Measurements from ENCODE around the gene SHE.

DNA sequence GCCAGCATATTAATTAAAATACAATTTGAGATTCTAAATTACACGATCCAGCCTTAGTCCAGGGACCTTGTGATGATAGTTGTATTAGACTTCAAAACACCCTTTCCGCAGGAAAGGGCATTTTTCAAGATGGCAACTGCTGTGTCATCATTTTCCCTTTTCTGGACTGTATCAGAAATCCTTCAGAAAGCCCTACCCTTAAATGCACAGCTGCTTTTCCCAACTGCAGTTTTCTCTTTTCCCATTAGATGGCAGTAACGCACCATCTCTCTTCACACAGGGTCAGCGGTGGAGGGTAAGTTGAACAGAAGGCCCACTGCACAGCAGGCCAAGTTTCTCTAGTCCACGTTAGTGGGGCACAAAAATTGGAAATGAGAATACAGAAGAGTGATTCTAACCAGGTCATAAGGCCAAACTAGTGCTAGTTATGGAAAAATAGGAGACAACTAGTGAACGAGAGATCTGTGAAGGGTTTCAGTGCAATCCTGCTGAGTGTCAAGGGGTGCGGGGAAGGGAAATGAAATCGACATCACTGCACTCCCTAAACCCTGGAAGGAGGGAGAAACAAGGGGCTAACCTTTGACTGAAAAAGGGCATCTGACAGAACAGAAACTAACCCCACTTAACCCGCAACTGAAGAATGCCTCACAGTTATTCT is 22.3 kb downstream of the SHE start:
- TF ChIP-seq, protein P1, sequence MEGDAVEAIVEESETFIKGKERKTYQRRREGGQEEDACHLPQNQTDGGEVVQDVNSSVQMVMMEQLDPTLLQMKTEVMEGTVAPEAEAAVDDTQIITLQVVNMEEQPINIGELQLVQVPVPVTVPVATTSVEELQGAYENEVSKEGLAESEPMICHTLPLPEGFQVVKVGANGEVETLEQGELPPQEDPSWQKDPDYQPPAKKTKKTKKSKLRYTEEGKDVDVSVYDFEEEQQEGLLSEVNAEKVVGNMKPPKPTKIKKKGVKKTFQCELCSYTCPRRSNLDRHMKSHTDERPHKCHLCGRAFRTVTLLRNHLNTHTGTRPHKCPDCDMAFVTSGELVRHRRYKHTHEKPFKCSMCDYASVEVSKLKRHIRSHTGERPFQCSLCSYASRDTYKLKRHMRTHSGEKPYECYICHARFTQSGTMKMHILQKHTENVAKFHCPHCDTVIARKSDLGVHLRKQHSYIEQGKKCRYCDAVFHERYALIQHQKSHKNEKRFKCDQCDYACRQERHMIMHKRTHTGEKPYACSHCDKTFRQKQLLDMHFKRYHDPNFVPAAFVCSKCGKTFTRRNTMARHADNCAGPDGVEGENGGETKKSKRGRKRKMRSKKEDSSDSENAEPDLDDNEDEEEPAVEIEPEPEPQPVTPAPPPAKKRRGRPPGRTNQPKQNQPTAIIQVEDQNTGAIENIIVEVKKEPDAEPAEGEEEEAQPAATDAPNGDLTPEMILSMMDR (conservative IDR thresholded peaks at IDR 0.05; ENCODE audit: low read length): peak; percentile 99
- no peak for TF ChIP-seq EZH2phosphoT487 (IDR thresholded peaks at IDR 0.05; ENCODE audit: borderline replicate concordance, low read depth, low read length)

All from OCI-LY7 (cell line).